ENCODE measurements around the gene KRT7. TPM values are rescaled to one million over a fixed set of nuclear protein-coding genes. Genes with fewer than 3 reads are reported as not detected.

The KRT7 gene
- total RNA-seq, 1 donor from 2014 or later, result 90.3 TPM

- H3K27ac Mint-ChIP-seq, result no peak overlapping the region
- no peaks in the 10 kb centered on the region for H3K27me3 Mint-ChIP-seq (ENCODE audit: low read depth)
- H3K36me3 Mint-ChIP-seq, result no peaks in the 10 kb centered on the region
- H3K4me1 Mint-ChIP-seq, result peaks cover 26% of the 10 kb centered on the region
- no peak overlapping the region for H3K4me3 Mint-ChIP-seq
- no peak for DNase-seq (ENCODE audit: low spot score in 2 of 2, unreplicated experiment in 2 of 2)
- no peak for TF ChIP-seq CTCF (IDR thresholded peaks at IDR 0.05; ENCODE audit: unreplicated experiment)
- no peaks in the 10 kb centered on the region for H3K9me3 Mint-ChIP-seq
These were observed 8.3 kb downstream of the KRT7 start for GRCh38 chr12:52241205-52241842.

DNA sequence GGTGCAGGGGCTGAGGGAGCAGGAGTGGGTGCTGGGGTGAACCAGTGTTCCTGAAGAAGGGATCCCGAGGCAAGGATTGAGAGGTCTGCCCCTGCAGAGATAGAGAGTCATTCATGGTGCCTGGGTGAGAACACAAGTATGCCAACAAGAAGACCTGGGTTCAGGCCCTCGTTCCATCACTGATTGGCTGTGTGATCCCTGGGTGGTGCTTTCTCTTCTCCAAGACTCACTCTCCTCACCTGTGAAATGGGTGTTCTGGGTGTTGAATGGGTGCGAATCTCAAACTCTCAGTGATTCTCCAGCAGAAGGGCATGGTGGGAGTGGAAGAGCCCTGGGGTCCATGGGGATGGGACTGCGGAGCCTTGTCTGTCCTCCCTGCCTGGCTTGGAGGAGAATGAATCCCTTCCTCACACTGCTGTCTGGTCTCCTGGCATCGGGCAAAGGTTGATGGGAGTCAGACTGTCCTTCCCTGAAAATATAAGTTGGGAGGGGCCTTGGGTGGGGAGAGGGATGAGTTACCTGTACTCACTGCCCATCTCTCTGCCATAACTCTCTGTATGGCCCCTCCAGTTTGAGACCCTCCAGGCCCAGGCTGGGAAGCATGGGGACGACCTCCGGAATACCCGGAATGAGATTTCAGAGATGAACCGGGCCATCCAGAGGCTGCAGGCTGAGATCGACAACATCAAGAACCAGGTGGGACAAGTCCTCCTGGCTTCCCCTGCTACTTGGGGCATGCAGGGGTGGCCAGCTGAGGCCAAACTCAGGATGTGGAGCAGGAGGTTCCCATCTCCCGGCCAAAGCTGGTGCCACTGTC lies 9.6 kb downstream of the KRT7 start:
- Mint-ChIP-seq H3K27me3 (ENCODE audit: low read depth) (no peaks in the 10 kb centered on the region), H3K36me3 (no peaks in the 10 kb centered on the region), H3K9me3 (no peaks in the 10 kb centered on the region), H3K4me1 (peaks cover 34% of the 10 kb centered on the region), H3K4me3 (no peak overlapping the region), H3K27ac (no peak overlapping the region)
- TF ChIP-seq CTCF (IDR thresholded peaks at IDR 0.05; ENCODE audit: unreplicated experiment), result no peak
- DNase-seq (ENCODE audit: low spot score in 2 of 2, unreplicated experiment in 2 of 2), result no peak

GRCh38 chr12:52243259-52243855 lies 10.3 kb downstream of the KRT7 start:
- H3K9me3 Mint-ChIP-seq, result no peaks in the 10 kb centered on the region
- TF ChIP-seq CTCF (IDR thresholded peaks at IDR 0.05; ENCODE audit: unreplicated experiment), result no peak
- H3K36me3 Mint-ChIP-seq, result no peaks in the 10 kb centered on the region
- no peak overlapping the region for H3K4me3 Mint-ChIP-seq
- DNase-seq (ENCODE audit: low spot score in 2 of 2, unreplicated experiment in 2 of 2), result no peak
- H3K4me1 Mint-ChIP-seq, result peaks cover 37% of the 10 kb centered on the region
- H3K27me3 Mint-ChIP-seq (ENCODE audit: low read depth), result no peaks in the 10 kb centered on the region
- H3K27ac Mint-ChIP-seq, result peak overlapping the region; percentile 90

GRCh38 chr12:52243856-52244614 lies 11.0 kb downstream of the KRT7 start:
- Mint-ChIP-seq H3K36me3 (no peaks in the 10 kb centered on the region), H3K27me3 (ENCODE audit: low read depth) (peaks cover 4% of the 10 kb centered on the region), H3K4me3 (no peak overlapping the region), H3K4me1 (peaks cover 37% of the 10 kb centered on the region), H3K9me3 (no peaks in the 10 kb centered on the region), H3K27ac (peak overlapping the region; percentile 90)
- no peak for DNase-seq (ENCODE audit: low spot score in 2 of 2, unreplicated experiment in 2 of 2)
- no peak for TF ChIP-seq CTCF (IDR thresholded peaks at IDR 0.05; ENCODE audit: unreplicated experiment)

GRCh38 chr12:52244615-52244994 lies 11.6 kb downstream of the KRT7 start:
- Mint-ChIP-seq H3K27ac (peak overlapping the region; percentile 90), H3K4me3 (no peak overlapping the region)

More at GRCh38 chr12:52244615-52244994, 11.6 kb downstream of the KRT7 start:
- DNase-seq (ENCODE audit: low spot score in 2 of 2, unreplicated experiment in 2 of 2), result no peak
- H3K36me3 Mint-ChIP-seq, result no peaks in the 10 kb centered on the region
- H3K27me3 Mint-ChIP-seq (ENCODE audit: low read depth), result peaks cover 8% of the 10 kb centered on the region
- peaks cover 41% of the 10 kb centered on the region for H3K4me1 Mint-ChIP-seq
- no peak for TF ChIP-seq CTCF (IDR thresholded peaks at IDR 0.05; ENCODE audit: unreplicated experiment)
- no peaks in the 10 kb centered on the region for H3K9me3 Mint-ChIP-seq
